Left ventricle myocardium inferior (tissue), 1 donor: ENCODE data around the gene CYB561D2. TPM values are rescaled to one million over a fixed set of nuclear protein-coding genes. Genes with fewer than 3 reads are reported as not detected.

Source experiments
- DNase-seq: peaks from one replicate; pipeline ENCODE4 v3.0.0-alpha.2; 2020
- H3K27ac ChIP-seq: fragments of 200-600 bp; replicated peaks from 2 replicates; pipeline ENCODE4 v1.8.0; 2021
- H3K27me3 ChIP-seq: fragments of 200-600 bp; 2 replicates; pipeline ENCODE4 v1.8.0; 2021; ENCODE audit warnings: low read depth
- H3K36me3 ChIP-seq: fragments of 200-600 bp; 2 replicates; pipeline ENCODE4 v1.8.0; 2021
- H3K4me1 ChIP-seq: fragments of 200-600 bp; 2 replicates; pipeline ENCODE4 v1.8.0; 2021
- H3K4me3 ChIP-seq: fragments of 200-600 bp; 2 replicates; pipeline ENCODE4 v1.8.0; 2021; ENCODE audit warnings: mild to moderate bottlenecking, moderate library complexity
- H3K9me3 ChIP-seq: fragments of 200-600 bp; replicated peaks from 2 replicates; pipeline ENCODE4 v1.8.0; 2021
- CTCF ChIP-seq: fragments of 200-600 bp; IDR thresholded peaks from 2 replicates; pipeline ENCODE4 v1.8.0; 2021; ENCODE audit warnings: antibody characterized with exemption, mild to moderate bottlenecking, borderline replicate concordance
- intact Hi-C: fragments of 100-400 bp; cut with micrococcal nuclease; formaldehyde crosslinking; loops from one replicate; pipeline ENCODE4 v1.11.0; 2022
- total RNA-seq: library from RNA; stranded (reverse); fragmentation: NEBNext Ultra II Directional; extraction: Animal tissue kit (Norgen Biotek cat#: 25700); gene quantifications from one replicate; pipeline ENCODE4 v1.2.1, GENCODE V29; 2021
- donor health status: DM: no; HTN: yes; CAD: no; lungs with severe emphysema.

Gene CYB561D2
- total RNA-seq, 1 donor from 2014 or later = 7.0 TPM

GRCh38 chr3:50373146-50374051 is 22.7 kb downstream of the CYB561D2 start:
- Histone ChIP-seq H3K27me3 (peaks cover 4% of the 10 kb centered on the region), H3K36me3 (no peaks in the 10 kb centered on the region), H3K27ac (no peak overlapping the region), H3K4me3 (no peak overlapping the region), H3K9me3 (no peaks in the 10 kb centered on the region), H3K4me1 (no peaks in the 10 kb centered on the region)
- DNase-seq = no peak
- TF ChIP-seq CTCF = no peak
- intact Hi-C loops = no loop called here

GRCh38 chr3:50374363-50375257 is 23.9 kb downstream of the CYB561D2 start:
- H3K4me1 ChIP-seq = no peaks in the 10 kb centered on the region
- no peaks in the 10 kb centered on the region for H3K9me3 ChIP-seq
- intact Hi-C loops = no loop called here
- no peak for DNase-seq
- H3K36me3 ChIP-seq = no peaks in the 10 kb centered on the region
- H3K27me3 ChIP-seq = peaks cover 4% of the 10 kb centered on the region
- no peak overlapping the region for H3K4me3 ChIP-seq
- TF ChIP-seq CTCF = no peak
- H3K27ac ChIP-seq = no peak overlapping the region

- intact Hi-C loops = no loop called here
- no peak for DNase-seq
- no peaks in the 10 kb centered on the region for H3K4me1 ChIP-seq
- H3K36me3 ChIP-seq = no peaks in the 10 kb centered on the region
- no peak for TF ChIP-seq CTCF
- H3K27ac ChIP-seq = no peak overlapping the region
- H3K4me3 ChIP-seq = no peak overlapping the region
- H3K27me3 ChIP-seq = peaks cover 4% of the 10 kb centered on the region
- no peaks in the 10 kb centered on the region for H3K9me3 ChIP-seq
Measured at GRCh38 chr3:50375258-50375931, 24.7 kb downstream of the CYB561D2 start.

- Histone ChIP-seq H3K36me3 (no peaks in the 10 kb centered on the region), H3K4me3 (no peak overlapping the region), H3K4me1 (no peaks in the 10 kb centered on the region), H3K27me3 (no peaks in the 10 kb centered on the region), H3K9me3 (no peaks in the 10 kb centered on the region), H3K27ac (no peak overlapping the region)
- DNase-seq = no peak
- intact Hi-C loops = no loop called here
- no peak for TF ChIP-seq CTCF
Measured at GRCh38 chr3:50378024-50378423, 27.4 kb downstream of the CYB561D2 start.

- no peaks in the 10 kb centered on the region for H3K9me3 ChIP-seq
- intact Hi-C loops = no loop called here
- TF ChIP-seq CTCF = no peak
Measured at GRCh38 chr3:50378757-50379156, 28.1 kb downstream of the CYB561D2 start.

More at GRCh38 chr3:50378757-50379156, 28.1 kb downstream of the CYB561D2 start:
- DNase-seq = no peak
- H3K4me1 ChIP-seq = no peaks in the 10 kb centered on the region
- H3K36me3 ChIP-seq = no peaks in the 10 kb centered on the region
- H3K4me3 ChIP-seq = no peak overlapping the region
- no peaks in the 10 kb centered on the region for H3K27me3 ChIP-seq
- H3K27ac ChIP-seq = no peak overlapping the region
